ENCODE measurements around the gene GTF2A1L.
"Not testable (repeated sequence)": the region's sequence is repeated elsewhere in the genome, so short reads cannot be mapped to it uniquely, and the experiment has no call there.

GTF2A1L gene

GRCh38 chr2:48699348-48699930 lies 81.8 kb downstream of the GTF2A1L start:
- DNase-seq (ENCODE audit: low read depth in 2 of 2), result no peak

GRCh38 chr2:48703621-48704020 lies 86.0 kb downstream of the GTF2A1L start:
- not testable (repeated sequence) for DNase-seq (ENCODE audit: low read depth in 2 of 2)

DNA sequence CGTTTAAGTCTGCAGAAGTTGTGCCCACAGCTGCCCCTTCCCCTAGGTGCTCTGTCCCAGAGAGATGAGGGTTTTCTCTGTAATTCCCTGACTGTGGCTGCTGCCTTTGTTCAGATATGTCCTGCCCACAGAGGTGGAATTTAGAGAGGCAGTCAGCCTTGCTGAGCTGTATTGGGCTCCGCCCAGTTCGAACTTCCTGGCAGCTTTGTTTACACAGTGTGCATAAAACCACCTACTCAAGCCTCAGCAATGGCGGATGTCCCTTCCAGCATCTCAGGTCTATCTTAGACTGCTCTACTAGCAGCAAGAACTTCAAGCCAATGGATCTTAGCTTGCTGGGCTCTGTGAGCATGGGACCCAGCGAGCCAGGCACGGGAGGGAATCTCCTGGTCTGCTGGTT lies 89.8 kb downstream of the GTF2A1L start:
- no peak for DNase-seq (ENCODE audit: low read depth in 2 of 2)

- DNase-seq (ENCODE audit: low read depth in 2 of 2), result no peak
Measured at GRCh38 chr2:48709096-48710034, 91.7 kb downstream of the GTF2A1L start.

GRCh38 chr2:48711343-48711742 lies 93.7 kb downstream of the GTF2A1L start:
- no peak for DNase-seq (ENCODE audit: low read depth in 2 of 2)

DNA sequence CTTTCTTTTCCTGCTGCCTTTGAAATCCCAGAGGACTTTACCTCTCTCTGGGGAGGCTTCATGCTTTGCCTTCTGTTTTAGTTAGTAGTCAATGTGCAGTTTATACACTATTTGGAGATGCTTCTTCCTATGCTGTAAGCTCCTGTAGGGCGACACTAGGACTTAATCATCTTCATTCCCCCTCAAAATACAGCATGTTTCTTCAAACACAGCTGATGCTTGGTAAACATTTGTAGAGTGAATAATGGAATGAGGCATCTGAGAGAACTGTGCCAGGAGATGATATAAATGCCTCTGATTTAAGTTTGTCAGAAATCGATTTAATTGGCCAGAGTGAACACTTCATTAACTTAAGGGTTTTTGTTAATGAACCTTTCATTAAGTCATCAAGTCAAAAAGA lies 94.5 kb downstream of the GTF2A1L start:
- DNase-seq (ENCODE audit: low read depth in 2 of 2), result no peak

DNA sequence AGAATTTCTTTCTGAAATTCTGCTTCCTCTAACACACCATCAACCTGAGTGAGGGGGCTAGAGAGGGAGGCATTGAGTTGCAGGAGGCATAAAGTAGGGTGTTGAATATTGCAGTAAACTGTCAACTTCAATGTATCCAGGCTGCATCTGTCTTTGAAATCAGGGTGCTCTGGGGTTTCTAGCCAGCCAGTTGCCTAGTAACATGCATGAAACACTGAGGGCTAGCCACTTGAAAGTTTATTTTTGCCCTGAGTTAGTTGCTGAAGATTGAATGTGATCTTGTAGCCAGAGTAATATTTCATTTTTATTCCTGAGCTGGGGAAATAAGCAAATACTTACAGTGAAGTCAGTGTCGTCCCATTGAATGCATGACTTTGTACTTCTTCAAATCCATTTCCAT lies 96.0 kb downstream of the GTF2A1L start:
- DNase-seq (ENCODE audit: low read depth in 2 of 2), result no peak

- DNase-seq (ENCODE audit: low read depth in 2 of 2), result no peak
Measured at GRCh38 chr2:48714245-48714644, 96.6 kb downstream of the GTF2A1L start.

DNA sequence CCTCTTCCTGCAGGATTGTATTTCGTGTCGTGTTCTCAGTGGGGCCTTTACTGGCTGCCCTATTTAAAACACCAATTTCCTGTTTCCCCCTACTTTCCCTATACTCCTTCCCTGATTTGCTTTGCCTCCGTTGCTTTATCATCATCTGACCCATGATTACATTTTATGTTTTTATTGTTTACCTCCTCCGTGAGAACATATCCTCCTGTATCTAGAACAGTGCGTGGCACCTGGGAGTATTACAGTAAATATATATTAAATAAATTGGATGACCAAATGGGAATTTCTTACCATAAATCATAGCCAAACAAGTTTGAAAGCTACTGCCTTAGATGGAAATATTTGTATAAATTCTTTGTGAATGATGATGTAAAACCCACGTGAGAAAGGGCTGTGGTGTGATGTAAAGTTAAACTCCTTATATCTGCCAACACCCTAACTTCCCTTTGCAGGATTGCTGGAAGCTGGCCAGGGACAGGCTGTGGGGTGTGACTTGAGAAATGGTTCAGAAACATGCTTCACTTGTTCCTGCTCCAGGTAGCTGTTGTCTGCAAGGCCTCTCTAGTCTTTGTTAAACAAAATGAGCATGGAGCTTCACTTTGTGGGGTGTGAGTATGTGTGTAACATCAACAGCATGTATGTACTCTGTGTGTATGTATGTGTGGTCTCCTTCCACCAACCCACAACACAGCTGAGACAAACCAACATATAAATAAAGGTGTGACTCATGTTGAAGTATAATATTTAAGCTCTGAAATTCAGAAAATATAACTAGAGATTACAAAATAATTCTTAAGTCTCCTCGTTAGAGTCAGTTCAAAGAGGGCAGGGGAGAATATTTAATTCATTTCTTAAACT lies 97.6 kb downstream of the GTF2A1L start:
- no peak for DNase-seq (ENCODE audit: low read depth in 2 of 2)

DNA sequence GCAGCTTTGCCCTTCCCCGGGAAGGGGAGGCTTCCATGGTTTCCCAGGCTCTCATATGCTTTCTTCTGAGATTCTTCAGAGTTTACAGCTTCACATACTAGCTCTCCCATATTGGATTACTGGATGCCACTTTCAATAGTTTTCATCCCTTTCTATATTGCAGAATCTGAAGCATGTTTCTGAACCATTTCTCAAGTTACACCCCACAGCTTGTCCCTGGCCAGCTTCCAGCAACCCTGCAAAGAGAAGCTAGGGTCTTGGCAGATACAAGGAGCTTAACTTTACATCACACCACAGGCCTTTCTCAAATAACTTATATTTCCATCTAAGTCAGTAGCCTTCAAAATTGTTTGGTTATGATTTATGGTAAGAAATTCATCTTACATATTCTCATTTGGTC lies 98.3 kb downstream of the GTF2A1L start:
- no peak for DNase-seq (ENCODE audit: low read depth in 2 of 2)

DNA sequence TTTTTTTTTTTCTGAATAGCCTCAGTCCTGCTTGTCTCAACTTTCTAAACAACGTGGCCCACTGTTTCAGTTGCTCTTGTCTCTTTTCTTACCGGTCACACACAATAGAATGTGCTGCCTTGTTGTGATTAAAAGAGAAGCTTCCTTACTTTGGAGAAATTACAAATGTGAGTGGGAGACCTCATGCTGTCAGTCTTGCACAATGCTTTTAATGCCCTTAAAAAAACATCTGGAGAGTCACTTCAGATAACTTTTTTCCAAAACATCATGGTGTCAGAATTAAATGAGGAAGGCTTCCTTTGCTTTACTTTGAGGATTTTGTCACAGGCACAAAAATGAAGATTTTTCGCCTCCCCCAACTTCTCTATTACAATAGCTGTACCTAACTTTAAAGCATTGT lies 100.2 kb downstream of the GTF2A1L start:
- DNase-seq (ENCODE audit: low read depth in 2 of 2), result no peak

GRCh38 chr2:48719480-48720177 lies 102.0 kb downstream of the GTF2A1L start:
- DNase-seq (ENCODE audit: low read depth in 2 of 2), result no peak

- no peak for DNase-seq (ENCODE audit: low read depth in 2 of 2)
Measured at GRCh38 chr2:48721158-48721557, 103.5 kb downstream of the GTF2A1L start.

DNA sequence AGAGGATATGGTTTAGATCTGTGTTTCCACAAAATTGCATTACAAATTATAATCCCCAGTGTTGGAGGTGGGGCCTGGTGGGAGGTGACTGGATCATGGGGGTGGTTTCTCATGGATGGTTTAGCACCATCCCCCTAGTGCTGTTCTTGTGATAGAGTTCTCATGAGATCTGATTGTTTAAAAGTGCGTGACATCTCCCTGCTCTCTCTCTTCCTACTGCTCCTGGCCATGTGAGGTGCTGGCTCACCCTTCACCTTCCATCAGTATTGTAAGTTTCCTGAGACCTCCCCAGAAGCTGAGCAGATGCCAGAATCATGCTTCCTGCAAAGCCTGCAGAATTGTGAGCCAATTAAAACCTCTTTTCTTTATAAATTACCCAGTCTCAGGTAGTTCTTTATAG lies 104.7 kb downstream of the GTF2A1L start:
- DNase-seq (ENCODE audit: low read depth in 2 of 2), result no peak

DNA sequence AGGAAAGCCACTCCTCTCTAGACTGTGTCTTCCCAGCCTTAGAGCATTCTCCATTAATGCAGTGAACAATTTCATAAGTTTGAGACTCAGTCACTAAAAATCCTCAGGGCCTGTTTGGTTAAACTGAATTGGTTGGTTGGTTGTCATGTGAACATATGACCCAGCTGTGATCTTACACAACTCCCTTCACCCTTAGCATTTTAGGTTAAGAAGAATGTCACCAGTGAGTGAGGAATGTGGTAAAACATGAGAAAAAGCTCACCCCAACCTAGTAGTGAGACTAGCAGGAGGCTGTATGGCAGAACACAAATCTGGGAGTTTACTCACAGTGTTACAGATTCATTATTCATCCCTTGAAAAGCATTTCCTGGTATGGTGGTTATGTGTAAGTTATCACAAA lies 105.5 kb downstream of the GTF2A1L start:
- DNase-seq (ENCODE audit: low read depth in 2 of 2), result no peak

- DNase-seq (ENCODE audit: low read depth in 2 of 2), result no peak
Measured at GRCh38 chr2:48724278-48724677, 106.6 kb downstream of the GTF2A1L start.

- DNase-seq (ENCODE audit: low read depth in 2 of 2), result no peak
Measured at GRCh38 chr2:48725696-48726494, 108.2 kb downstream of the GTF2A1L start.

DNA sequence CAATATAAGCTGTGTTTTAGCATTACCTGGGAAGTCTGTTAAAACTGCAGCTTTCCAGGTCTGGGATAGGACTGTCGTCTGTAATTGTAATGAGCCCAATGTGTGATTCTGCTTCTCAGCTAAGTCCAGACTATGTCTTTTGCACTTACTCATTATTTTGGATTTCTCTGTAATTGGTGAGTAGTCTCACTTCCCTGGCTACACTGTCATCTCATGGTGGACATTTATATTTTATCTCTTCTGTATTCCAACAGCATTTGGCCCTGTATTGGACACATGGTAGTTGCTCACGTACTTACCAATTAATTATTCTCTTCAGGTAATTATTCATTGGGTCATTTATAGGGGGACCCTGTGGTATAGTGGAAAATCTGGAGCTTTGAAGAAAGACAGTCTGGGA lies 109.9 kb downstream of the GTF2A1L start:
- no peak for DNase-seq (ENCODE audit: low read depth in 2 of 2)

DNA sequence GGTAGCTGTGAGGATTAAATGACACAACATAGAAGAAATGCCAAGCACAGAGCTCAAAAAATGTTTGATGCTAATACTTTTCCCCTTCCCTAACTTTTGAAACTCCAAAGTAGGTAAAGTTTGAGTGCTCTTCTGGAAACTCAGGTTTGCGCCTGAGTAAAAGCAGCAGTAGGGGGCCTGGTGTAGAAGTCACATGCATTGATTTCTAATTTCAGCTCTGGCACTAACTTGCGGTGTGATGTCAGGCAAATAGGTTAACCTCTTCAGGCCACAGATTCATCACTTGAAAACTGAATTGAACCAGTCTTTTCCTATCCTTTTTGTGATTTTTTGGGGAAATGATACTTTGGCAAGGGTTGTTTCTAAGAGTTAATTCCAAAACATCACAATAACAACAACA lies 110.6 kb downstream of the GTF2A1L start:
- DNase-seq (ENCODE audit: low read depth in 2 of 2), result no peak

DNA sequence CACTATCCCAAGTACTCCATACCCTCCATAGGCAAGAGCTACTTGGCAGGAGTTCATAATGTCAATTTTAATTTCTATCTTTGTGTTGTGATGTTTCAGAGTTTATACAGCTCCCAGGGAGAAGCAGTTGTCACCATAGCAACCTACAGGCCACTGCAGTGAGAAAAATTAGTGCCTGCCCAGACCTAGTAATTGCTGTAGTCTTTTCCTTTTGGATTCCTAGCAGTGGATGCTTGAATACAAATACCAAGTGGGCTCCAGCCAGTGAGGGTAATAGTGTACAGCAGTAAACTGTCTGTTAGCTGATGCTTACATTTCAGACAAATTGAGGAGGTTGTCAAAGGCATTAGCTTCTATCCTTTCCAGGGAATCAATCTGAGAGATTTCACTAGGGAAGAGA lies 111.2 kb downstream of the GTF2A1L start:
- no peak for DNase-seq (ENCODE audit: low read depth in 2 of 2)

Data from stimulated activated CD4-positive, alpha-beta T cell treated with anti-CD3 and anti-CD28 coated beads, Interleukin-1b, Interleukin-23, amount 100 ng/mL, for 1 hour (primary cell).